Muscle layer of duodenum (tissue), 2 donors: ENCODE data around the gene NUMB.

Experiments
- H3K27ac ChIP-seq: one replicate; pipeline ENCODE4 v1.7.0; 2013; ENCODE audit warnings: mild to moderate bottlenecking, low read length
- H3K27me3 ChIP-seq: one replicate; pipeline ENCODE4 v1.7.0; 2013; ENCODE audit warnings: low read depth, mild to moderate bottlenecking, control low read depth, low read length
- H3K36me3 ChIP-seq, 2 donors: one replicate each; pipeline ENCODE4 v1.7.0; 2013; ENCODE audit warnings: low read length in 2 of 2, control low read depth in 1 of 2, mild to moderate bottlenecking in 1 of 2; ENCODE audit not compliant: insufficient read depth in 2 of 2, control insufficient read depth in 1 of 2
- H3K4me1 ChIP-seq, 2 donors: one replicate each; pipeline ENCODE4 v1.7.0; 2013; ENCODE audit warnings: low read length in 2 of 2, mild to moderate bottlenecking in 2 of 2, control low read depth in 1 of 2, moderate library complexity in 1 of 2; ENCODE audit not compliant: insufficient read depth in 2 of 2, control insufficient read depth in 1 of 2
- H3K4me3 ChIP-seq, 2 donors: one replicate each; pipeline ENCODE4 v1.7.0; 2013; ENCODE audit warnings: low read length in 2 of 2, low read depth in 1 of 2, mild to moderate bottlenecking in 1 of 2
- H3K9me3 ChIP-seq, 2 donors: one replicate each; pipeline ENCODE4 v1.7.0; 2013; ENCODE audit warnings: low read length in 2 of 2, control low read depth in 1 of 2, mild to moderate bottlenecking in 1 of 2; ENCODE audit not compliant: control insufficient read depth in 1 of 2
- donor health status: healthy.

Gene NUMB

DNA sequence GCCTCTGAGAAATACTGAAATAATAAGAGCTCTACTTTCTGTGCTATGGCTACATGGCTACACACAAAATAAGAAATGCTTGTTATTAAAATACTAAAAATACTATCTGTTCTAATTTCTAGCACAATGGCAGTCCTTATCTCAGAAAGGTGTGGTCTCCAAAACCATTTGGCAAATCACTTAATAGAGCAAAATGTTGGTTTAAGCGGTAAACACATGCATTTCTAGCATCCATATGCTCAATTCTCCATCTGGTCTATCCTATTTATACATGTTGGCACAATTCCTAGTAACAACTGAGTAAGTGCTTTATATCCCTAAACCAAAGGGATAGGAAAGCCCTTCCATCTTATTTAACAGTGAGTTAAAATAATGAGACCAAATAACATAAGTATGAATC, 114.0 kb downstream of the NUMB start:
- Histone ChIP-seq H3K4me1 (no peaks in the 10 kb centered on the region), H3K4me3 (no peak overlapping the region), H3K27me3 (no peaks in the 10 kb centered on the region), H3K27ac (no peak overlapping the region), H3K36me3 (no peaks in the 10 kb centered on the region), H3K9me3 (no peaks in the 10 kb centered on the region)

DNA sequence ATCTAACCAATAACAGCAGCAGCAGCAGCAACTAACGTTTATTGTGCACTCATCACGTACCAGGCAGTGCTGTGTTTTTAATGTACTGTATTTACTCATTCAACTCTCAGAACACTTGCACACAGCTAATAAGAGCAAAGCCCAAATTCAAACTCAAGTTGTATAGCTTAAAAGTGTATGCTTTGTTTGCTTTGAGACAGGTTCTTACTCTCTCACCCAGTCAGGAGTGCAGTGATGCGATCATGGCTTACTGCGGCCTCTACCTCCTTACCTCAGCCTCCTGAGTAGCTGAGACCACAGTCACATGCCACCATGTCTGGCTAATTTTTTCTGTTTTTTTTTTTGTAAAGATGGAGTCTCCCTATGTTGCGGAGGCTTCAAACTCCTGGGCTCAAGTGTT, 115.7 kb downstream of the NUMB start:
- Histone ChIP-seq H3K9me3 (no peaks in the 10 kb centered on the region), H3K4me3 (no peak overlapping the region), H3K27ac (no peak overlapping the region), H3K36me3 (no peaks in the 10 kb centered on the region), H3K4me1 (no peaks in the 10 kb centered on the region), H3K27me3 (no peaks in the 10 kb centered on the region)

DNA sequence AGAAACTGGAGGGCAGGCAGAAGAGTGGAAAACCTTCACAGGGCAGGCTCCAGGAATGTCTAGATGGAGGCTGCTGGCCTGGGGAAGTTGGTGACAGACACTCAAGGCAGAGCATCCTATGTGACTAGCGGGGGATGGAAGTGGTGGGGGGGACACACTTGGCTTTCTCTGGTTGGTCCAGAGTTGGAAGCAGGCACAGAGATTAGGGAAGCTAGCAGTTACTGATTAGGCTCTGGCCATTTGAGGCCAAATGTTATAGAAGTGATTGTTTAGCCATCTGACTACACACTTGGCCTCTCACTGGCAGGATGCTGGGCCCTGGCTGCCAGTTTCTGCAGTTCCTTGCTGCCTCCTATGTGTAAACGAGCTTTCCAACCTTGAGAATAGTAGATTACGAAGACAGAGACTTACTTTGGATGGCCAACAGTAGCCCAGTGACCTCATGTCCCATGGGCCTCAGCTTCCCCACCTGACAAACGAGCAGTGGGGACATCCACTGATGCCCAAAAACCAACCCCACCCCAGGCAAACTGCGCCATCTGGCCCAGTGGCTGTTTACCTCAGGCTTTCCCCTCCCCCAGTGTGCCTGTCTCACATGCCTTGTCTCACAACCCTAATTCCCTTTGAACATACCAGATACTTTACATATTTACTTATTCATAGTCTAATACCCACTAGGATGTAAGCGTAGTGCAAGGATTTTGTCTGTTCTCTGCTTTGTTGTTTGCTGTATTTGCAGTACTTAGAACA, 118.3 kb downstream of the NUMB start:
- Histone ChIP-seq H3K27me3 (no peaks in the 10 kb centered on the region), H3K9me3 (no peaks in the 10 kb centered on the region), H3K4me1 (no peaks in the 10 kb centered on the region), H3K27ac (no peak overlapping the region), H3K36me3 (no peaks in the 10 kb centered on the region), H3K4me3 (no peak overlapping the region)

DNA sequence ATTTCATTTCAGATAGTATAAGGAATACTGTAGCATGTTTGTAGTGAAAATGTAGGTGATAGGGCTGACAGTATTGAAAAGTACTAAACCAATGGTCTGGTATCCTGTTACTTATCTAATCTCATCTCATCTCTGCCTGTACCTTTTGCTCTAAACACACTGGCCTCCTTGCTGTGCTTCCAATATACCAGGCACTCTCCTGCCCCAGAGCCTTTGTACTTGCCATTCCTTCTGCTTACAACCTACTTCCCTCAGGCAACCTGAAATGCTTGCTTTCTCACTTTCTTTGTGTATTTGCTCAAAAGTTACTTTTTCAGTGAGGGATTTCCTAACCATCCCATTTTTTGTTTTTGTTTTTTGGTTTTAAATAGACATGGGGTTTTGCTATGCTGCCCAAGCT, 119.1 kb downstream of the NUMB start:
- no peaks in the 10 kb centered on the region for H3K27me3 ChIP-seq
- no peaks in the 10 kb centered on the region for H3K36me3 ChIP-seq
- H3K4me3 ChIP-seq: no peak overlapping the region
- H3K9me3 ChIP-seq: no peaks in the 10 kb centered on the region
- no peak overlapping the region for H3K27ac ChIP-seq
- no peaks in the 10 kb centered on the region for H3K4me1 ChIP-seq

DNA sequence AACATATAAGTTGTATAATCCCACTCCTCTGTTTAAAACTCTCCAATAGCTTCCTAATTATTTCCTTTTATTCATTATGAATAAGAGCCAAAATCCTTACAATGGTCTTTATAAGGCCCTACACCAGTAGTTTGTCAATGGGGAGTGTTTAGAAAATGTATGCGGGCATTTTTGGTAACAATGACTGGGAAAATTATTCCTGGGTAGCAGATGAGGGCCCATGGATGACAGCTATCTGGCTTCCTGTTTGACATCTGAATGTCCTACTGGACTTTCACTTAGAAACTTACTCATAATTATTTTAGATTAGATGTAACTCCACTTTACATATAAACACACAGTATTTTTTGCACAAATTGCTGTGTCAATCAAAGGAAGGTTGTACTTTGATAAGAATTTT, 119.8 kb downstream of the NUMB start:
- H3K4me1 ChIP-seq: no peaks in the 10 kb centered on the region
- no peaks in the 10 kb centered on the region for H3K27me3 ChIP-seq
- H3K36me3 ChIP-seq: no peaks in the 10 kb centered on the region
- no peak overlapping the region for H3K4me3 ChIP-seq
- H3K9me3 ChIP-seq: no peaks in the 10 kb centered on the region
- H3K27ac ChIP-seq: no peak overlapping the region

DNA sequence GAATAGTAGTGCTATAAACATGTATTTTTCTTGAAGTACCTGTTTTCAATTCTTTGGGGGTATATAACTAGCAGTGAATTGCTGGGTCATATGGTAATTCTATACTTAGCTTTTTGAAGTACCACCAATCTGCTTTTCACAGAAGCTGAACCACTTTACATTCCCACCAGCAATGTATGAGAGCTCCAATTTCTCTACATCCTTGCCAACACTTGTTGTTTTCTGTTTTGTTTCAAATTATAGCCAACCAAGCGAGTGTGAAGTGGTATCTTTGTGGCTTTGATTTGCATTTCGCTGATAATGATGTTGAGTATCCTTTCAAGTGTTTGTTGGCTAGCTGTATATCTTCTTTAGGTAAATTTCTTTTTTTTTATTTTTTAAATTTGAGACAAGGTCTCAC, 125.3 kb downstream of the NUMB start:
- no peaks in the 10 kb centered on the region for H3K27me3 ChIP-seq
- no peaks in the 10 kb centered on the region for H3K4me1 ChIP-seq
- no peaks in the 10 kb centered on the region for H3K9me3 ChIP-seq
- no peaks in the 10 kb centered on the region for H3K36me3 ChIP-seq
- H3K4me3 ChIP-seq: no peak overlapping the region
- H3K27ac ChIP-seq: no peak overlapping the region

DNA sequence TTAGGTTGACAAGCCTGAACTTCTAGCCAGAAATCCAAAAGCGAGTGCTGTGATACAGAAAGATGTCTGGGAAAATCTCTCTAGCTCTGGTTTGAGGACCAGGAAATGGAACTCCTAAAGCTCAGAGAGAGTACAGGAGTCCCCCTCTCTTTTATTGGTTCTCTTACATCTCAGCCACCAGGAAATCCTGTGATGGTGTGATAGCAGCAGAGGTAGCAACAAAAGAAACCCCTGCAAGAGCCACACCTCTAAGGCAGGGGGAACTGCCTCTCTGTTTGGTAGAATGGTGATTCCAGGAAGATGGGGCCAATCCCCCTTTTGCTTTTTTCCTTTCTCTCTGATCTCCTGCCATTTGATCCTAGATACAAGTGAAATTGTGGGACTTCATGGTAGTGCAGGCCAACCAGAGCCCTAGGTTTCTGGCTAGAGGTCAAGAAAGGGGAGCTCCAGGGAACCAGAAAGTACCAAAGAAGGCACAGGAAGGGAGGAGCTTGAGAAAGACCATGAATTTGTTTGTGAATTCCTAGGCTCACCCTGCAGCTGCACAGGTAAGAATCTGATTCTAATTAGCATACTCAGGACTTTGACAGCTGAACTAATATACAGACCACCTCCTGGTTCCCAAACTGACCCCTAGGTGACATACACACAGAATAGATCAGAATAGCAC, 132.6 kb downstream of the NUMB start:
- H3K4me3 ChIP-seq: no peak overlapping the region
- H3K9me3 ChIP-seq: no peaks in the 10 kb centered on the region
- no peak overlapping the region for H3K27ac ChIP-seq
- H3K4me1 ChIP-seq: no peaks in the 10 kb centered on the region
- H3K27me3 ChIP-seq: no peaks in the 10 kb centered on the region
- no peaks in the 10 kb centered on the region for H3K36me3 ChIP-seq

DNA sequence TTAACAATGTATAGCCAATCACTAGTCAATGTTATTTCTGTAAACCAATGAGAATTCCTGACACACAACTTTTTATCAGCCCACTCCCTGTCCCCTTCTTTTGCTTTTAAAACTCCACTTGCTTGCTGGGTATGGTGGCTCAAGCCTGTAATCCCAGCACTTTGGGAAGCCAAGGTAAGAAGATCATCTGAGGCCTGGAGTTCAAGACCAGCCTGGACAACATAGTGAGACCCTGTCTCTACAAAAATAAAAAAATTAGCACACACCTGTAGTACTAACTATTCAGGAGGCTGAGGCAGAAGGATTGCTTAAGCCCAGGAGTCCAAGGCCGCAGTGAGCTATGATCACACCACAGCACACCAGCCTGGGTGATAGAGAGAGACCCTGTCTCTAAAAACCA, 133.3 kb downstream of the NUMB start:
- H3K4me3 ChIP-seq: no peak overlapping the region
- no peak overlapping the region for H3K27ac ChIP-seq
- H3K4me1 ChIP-seq: no peaks in the 10 kb centered on the region
- H3K36me3 ChIP-seq: no peaks in the 10 kb centered on the region
- no peaks in the 10 kb centered on the region for H3K9me3 ChIP-seq
- no peaks in the 10 kb centered on the region for H3K27me3 ChIP-seq

DNA sequence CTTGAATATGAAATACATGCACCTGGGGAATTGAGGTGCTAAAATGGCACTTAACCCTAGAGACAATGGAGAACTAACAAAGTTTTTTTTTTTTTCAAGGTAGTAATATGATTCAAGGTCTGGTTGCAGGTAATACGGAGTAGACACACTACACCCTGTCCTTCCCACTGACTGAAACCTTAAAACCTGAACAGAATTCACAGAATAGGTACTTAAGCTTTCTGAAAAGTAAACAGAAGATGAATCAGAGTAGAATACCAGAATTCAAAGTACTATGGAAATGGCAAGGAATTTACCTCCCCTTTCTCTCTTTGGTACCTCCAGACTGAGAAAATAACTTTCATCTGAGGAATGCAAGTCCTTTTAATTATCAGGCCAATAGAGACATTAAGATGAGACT, 133.8 kb downstream of the NUMB start:
- Histone ChIP-seq H3K36me3 (no peaks in the 10 kb centered on the region), H3K27me3 (no peaks in the 10 kb centered on the region), H3K4me3 (no peak overlapping the region), H3K4me1 (no peaks in the 10 kb centered on the region), H3K9me3 (no peaks in the 10 kb centered on the region), H3K27ac (no peak overlapping the region)

DNA sequence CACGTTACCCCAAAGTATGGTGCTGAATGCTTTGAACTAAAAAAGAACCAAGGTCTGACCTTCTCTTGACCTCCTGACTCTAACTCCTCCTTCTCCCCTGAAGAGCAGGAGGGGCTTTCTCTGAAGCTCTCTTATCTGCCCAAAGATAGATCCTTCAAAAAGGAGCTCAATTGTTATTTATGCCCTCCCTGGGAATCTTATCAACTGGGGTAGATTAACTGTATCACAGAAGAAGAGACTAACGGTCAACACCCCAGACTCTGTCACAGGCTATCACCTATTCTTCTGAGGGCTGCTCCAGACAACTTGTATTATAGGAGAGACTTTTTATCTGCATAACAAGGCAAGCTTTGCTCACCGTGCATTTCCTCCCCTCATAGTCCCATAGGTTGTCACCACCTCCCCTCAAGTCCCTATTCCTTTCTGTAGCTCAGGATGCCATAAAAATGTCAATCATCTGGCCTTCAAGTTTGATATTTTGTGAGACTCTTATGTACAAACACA, 134.4 kb downstream of the NUMB start:
- Histone ChIP-seq H3K36me3 (no peaks in the 10 kb centered on the region), H3K4me1 (no peaks in the 10 kb centered on the region), H3K27me3 (no peaks in the 10 kb centered on the region), H3K27ac (no peak overlapping the region), H3K4me3 (no peak overlapping the region), H3K9me3 (no peaks in the 10 kb centered on the region)

DNA sequence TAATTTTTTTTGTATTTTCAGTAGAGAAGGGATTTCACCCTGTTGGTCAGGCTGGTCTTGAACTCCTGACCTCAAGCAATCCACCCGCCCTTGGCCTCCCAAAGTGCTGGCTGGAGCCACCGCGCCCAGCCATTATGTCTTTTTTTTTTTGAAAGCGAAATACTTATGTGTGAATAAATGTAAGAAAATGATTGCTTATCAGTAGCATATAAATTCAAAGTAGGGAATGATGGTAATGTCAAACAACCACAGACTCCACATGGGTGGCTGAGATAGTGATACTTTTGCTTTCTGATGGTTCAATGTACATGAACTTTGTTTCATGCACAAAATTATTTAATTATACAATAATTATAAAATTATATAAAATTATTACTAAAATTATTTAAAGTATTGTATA, 145.2 kb downstream of the NUMB start:
- Histone ChIP-seq H3K9me3 (no peaks in the 10 kb centered on the region), H3K27ac (no peak overlapping the region), H3K27me3 (no peaks in the 10 kb centered on the region), H3K4me3 (no peak overlapping the region), H3K36me3 (peaks cover 0 to 3% of the 10 kb centered on the region in 2 donors), H3K4me1 (peaks cover 0 to 12% of the 10 kb centered on the region in 2 donors)
